Measurements from ENCODE around the gene UGT1A7.

DNA sequence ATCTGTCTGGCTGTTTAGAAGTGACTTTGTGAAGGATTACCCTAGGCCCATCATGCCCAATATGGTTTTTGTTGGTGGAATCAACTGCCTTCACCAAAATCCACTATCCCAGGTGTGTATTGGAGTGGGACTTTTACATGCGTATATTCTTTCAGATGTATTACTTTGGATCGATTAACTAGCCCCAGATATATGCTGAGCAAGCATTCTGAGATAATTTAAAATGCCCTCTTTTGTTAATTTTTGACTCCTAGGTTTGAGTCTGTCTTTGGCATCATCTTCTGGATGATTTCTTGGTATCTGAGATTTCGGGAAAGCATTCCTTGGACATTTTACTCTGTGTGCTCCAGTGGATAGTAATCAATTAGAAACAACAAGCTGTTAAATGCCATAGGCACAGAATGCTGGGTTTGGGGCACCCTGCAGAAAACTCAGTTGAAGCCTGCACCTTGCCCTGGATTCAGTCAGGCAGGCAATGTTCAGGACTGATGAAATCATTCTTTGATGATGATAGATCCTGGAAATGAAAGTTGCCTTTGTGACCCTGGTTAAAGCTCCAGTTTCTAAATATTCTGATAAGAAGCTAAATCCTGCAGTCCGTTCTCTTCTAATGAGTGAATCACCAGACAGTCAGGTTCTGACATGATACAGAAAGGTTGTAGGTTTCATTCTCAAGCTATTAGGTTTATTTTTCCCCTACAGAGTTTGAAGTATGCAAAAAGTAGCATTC, 79.5 kb downstream of the UGT1A7 start:
- TF ChIP-seq CTCF (IDR thresholded peaks at IDR 0.05 in 4 of 5, conservative IDR thresholded peaks at IDR 0.05 in 1 of 5) (no peak), POLR2A (IDR thresholded peaks at IDR 0.05) (no peak)
